GM21529 (cell line): ENCODE results near the gene C20orf204.

Experiments used
- ATAC-seq: cut with Tn5 transposase; IDR thresholded peaks from one replicate; pipeline ENCODE4 v1.9.1; 2021; ENCODE audit not compliant: unreplicated experiment

The C20orf204 gene

DNA sequence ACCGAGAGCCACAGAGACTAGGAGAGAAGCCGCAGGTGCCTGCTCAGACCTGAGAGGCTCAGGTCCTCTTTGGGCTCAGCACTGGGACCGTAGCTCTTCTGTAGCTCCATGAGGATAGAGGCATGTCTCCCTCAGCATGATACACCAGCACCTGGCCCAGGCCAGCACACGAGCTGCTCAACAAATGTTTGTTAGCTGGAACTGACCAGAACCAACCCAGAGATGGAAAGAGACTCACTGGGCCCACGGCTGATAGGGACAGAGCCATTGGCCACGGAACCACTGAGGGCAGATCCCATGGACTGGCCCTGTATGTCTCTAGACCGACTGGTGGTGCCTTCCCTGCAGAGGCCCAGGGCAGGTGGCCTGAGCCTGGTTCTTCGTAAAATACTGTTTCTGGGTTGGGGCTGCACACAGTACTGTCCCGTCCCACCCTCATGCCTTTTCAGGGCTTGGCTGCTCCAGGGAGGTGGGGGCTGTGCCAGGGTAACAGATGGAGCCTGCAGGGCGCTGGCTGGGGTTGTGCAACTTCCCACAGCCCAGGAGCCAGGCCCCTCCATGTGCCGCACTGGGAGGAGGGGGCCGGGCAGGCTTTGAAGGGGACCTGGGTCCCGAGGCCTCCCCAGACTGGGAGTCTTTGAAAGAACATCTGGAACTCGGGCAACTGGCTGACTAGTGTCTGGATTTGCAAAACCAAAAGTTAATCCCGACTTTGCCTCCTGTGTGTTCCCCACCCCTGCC is 5.2 kb downstream of the C20orf204 start:
- no peak for ATAC-seq

DNA sequence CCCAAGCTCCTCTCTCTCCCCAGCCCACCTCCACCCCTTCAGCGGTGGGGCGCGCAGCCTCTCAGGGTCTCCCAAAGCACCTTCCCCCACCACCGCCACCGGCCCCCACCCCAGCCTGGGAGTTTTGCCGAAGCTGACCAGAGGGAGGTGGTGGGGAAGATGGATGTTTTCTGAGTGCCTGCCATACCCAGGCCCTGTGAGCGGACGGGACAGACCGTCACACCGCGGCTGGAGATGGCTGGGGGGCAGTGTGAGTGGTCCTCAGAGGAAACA is 5.7 kb downstream of the C20orf204 start:
- no peak for ATAC-seq

DNA sequence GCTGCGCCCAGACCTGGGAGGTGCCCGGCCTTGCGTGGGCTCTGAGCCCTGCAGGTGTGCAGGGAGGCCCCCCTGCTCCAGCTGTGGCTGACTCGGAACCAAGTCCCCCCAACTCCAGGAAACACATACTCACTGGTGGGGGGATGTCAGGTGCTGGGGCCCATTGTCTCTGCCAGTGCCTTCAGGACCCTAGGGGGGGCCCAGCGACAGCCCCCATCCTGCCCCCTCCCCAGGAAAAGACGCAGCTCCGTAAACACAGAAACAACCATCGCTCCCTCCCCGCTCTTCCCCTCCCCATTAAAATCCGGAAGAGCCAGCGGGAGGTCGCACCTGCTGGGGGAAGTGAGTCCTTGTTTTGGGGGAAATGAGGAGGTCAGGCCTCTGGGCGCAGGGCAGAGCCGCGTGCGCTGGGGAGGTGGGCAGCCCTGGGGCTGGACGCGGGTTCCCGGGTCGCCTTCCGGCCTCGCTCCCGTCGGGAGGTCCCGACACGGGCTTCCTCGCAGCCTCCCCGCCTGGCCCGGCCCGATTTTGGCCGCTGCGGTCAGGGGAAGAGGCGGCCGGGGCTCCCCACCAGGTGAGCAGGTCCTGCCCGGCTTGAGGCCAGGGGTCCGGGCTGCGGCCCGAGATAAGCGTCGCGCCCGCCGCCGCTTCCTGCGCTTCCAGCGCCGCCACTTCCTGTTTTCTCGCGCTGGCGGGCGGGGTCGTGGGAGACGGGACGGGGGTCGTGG is 6.2 kb downstream of the C20orf204 start:
- ATAC-seq: no peak

DNA sequence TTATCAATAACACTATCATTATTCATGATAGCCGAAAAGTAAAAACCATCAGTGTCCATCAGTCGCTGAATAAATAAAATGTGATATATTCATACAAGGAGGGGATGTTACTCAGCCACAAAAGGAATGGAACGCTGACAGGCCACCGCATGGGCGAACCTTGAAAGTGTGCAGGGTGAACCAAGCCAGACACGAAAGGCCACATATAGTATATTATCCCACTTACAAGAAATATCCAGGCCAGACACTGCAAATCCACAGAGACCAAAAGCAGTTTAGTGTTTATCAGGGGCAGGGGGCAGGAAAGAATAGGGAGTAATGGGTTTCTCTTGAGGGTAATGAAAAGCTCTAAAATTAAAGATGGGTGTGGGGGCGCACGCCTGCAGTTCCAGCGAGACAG is 7.8 kb downstream of the C20orf204 start:
- no peak for ATAC-seq

DNA sequence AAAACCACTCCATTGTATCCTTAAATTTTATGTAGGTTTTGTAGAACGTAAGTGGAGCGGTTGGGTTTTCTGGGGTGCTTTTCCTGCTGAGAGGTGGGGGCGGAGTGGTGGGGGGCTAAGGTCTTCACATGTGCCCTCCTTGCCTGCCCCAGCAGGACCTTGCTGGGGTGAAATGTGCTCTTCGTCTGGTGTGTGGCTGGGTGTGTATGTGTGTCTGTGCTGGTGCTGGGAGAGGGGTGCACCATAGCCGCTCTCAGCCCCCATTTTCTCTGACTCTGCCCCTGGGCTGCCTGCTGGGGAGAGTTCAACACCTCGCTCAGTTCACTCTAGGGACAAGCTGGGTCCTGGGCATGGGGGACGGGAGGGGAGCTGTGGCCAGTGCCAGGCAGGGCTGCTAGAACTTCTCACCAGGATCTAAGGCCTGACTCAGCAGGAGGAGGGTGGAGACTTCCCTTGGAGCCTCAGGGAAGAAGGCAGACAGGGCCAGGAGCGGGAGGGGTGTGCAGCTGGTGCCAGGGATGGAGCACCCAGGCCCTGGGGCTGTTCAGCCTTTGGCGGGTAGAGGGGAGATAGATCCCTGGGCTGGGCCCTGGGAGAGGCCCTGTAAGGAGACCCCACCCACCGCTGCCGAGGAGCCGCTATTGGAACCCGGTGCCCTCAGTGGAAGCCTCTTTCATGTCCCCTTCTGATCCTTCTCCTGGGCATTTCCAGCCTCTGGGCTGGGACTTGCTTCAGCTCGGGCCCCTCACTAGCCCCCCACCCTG is 8.7 kb downstream of the C20orf204 start:
- no peak for ATAC-seq

DNA sequence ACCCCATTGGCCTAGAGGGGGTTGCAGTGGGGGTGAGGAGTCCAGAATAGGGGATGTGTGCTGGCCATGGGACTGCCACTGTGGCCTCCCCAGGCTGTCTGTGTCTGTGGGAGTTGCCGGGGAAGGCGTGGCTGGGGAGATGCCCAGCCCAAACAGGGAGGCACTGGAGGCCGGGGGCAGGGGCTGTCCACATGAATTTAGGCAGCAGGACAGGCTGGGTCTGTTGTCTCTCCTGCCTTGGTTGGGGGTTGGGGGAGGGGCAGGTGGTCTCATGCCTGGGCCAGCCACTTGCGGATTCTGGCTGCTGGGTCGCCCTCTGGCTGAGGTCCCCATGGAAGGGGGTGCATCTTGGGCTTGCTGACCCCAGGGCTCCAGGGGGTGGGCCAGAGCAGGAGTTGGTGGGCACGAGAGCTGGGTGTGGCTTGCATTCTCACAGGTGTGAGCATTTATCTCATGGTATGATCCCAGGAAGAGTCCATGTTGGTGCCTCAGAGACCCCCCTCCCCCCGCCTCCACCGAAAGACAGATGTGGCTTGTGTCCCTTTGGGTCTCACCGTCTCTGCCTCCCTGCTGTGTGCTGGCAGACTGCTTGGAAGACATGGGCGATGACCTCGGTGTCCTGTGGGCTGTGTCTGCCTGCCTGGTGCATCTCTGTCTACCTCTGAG is 9.5 kb downstream of the C20orf204 start:
- ATAC-seq: no peak

DNA sequence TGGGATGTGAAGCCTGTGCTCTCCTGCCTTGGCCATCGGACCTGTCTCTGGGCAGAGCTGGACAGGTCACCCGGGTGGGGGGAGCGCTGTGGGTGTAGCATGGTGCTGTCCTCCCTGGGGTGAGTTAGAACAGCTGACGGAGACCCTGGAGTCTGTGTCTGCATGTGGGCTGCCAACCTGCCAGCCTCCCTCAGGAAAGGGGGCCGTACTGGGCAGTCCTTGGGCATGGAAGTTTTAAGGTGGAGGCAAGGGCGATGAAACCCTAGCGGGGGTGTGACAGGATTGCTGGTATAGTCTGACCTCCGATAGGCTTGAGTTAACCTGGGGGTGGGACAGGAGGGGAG is 11.0 kb downstream of the C20orf204 start:
- no peak for ATAC-seq

DNA sequence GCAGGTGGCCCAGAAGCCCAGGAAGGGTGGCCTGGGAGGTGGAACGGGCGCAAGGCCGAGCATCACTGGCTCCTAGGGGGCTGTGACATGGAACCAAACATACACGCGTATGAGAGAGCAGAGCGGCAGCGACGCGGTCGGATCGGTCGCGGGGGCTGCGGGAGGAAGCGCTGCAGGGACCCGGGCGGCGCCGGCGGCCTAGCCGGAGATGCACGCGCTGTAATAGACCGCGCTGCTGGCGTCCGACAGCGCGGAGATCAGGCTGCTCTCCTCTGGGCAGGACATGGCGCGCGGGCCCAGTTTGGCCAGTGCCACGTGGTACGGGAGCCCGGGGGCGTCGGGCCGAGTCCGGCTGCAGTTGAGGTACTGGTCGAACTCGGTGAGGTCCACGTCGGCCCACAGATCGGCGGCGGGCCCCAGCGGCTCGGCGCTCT is 12.0 kb downstream of the C20orf204 start:
- ATAC-seq: no peak

DNA sequence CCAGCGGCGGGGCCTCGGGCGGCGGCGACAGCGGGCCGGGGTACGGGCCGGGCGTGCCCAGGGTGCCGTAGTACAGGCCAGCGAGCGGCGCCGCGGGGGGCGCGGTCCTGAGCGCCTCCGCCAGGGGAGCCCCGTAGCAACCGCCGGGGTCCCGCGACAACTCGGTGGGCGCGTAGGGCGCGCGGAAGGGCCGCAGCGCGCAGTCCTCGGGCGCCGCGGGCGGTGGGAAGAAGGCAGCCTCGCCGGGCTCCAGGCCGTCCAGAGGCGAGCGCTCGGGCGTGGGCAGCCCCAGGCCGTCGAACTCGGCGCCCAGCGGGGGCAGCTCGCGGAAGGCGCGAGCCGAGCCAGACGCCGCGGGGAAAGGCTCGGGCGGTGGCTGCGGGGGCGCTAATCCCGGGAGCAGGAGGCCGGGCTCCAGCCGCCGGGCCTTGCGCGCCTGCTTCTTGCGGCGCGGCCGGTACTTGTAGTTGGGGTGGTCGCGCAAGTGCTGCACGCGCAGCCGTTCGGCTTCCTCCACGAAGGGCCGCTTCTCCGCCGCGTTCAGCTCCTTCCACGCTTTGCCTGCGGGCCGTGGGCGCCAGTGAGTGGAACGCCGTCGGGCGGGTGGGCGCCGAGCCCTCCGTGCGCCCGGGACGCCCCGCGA is 12.5 kb downstream of the C20orf204 start:
- ATAC-seq: no peak

DNA sequence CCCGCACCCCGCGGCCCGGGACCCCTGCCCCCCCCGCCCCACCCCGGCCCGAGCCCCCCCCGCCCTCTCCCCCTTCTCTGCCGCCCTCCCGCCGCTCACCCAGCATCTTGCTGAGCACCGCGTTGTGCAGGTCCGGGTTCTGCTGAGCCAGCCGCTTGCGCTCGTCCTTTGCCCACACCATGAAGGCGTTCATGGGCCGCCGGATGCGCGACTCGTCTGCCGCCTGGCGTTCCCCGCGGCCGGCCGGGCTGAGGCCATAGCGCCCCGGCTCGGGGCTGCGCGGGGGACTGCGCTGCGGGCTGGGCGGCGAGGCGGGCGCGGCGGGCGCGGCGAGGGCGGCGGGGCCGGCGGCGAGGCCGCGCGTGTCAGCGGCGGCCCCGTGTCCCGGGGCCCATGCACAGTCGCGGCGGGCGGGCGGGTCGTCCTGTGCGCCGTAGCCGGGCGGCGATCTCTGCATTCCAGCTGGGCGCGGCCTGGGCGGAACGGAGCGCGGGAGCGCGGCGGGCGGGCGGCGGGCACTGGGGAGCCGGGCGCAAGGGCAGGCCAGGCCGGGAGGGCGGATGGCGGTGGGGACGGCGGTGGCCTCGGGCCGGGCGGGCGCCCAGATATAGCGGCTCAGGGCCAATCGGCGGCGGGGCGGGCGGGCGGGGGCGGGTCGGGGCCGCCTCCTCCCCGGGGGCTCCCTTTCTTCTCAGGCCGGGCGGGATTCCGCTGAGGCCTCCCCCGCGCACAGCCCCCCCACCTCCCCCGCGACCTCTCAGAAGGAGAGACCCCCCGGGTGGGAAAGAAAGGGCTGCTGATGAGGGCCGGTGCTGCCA is 13.3 kb downstream of the C20orf204 start, which contains the start of gene SOX18:
TSS of gene SOX18 (minus strand) at position 580 of the 818 bp plus-strand sequence. CDS start at position 457, 123 bp downstream.
- ATAC-seq: no peak

DNA sequence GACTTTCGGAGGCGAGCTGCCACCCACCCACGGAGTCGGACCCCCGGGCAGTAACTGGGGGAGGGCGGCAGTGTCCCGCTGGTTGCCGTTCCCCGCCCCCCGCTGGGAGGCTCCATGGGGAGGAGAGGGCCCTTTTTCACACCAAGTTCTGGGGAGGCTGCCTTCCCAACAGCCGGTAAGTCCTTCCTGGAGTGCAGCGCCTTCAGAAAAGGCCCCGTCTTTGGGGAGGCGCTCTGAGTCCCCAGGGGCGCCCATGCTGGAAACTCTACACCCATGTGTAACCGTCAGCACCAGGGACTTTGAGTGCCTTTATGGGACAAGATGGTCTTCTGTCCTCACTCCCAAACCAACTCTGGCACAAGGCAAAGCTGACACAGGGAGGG is 13.9 kb downstream of the C20orf204 start:
- no peak for ATAC-seq

DNA sequence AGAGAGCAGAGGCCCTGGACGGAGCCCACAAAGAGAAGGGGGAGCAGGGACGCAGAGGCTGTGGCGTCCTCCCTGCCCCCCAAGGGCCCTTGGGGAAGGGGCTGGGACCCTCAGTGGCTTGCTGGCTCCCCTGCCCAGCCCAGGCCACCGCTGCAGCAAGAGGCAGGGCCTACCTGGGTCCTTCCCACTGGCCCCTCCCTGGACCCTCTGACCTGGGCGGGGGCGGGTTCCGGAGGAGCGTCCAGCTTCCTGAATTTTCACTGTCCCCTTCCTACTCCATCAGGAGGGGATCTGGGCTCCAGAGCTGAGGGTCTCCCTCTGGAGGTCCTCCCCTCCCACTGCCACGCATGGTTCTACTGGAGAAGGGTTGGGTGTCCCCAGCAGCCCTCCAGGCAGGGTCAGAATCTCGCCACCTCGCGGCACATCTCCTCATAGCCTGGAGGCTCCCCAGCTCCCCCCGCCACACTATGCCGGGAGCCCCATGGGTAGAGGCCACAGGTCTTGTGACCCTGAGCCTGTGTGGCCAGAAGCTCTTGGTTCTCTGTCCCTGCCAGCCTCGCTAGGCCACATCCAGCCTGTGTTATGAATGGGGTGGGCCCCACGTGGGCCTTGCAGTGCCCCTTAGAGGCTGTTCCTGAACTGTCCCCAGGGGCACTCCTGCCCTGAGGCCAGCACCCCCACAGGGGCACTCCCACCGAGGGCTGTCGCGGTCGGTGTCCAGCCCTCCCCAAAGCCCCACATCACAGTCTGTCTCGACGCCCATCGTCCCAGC is 14.5 kb downstream of the C20orf204 start:
- no peak for ATAC-seq

DNA sequence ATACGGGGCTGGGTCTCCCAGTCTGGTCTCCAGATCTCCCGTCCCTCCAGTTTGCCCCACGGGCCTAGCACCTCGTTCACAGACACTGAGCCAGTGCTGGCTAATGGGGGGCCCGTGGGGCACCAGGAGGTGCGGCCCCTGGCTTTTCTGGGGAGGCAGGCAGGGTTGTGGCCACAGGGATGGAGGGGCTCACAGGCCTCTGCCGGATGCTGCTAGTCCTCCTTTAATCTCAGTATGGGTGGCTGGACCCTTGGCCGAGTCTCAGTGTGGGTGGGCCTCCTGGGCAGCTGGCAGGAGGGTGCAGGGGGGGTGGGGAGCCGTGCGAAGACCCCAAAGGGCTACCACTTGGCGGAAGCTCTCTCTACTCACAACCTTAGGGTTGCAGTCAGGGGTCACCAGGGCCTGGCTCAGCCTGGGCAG is 15.1 kb downstream of the C20orf204 start:
- no peak for ATAC-seq

DNA sequence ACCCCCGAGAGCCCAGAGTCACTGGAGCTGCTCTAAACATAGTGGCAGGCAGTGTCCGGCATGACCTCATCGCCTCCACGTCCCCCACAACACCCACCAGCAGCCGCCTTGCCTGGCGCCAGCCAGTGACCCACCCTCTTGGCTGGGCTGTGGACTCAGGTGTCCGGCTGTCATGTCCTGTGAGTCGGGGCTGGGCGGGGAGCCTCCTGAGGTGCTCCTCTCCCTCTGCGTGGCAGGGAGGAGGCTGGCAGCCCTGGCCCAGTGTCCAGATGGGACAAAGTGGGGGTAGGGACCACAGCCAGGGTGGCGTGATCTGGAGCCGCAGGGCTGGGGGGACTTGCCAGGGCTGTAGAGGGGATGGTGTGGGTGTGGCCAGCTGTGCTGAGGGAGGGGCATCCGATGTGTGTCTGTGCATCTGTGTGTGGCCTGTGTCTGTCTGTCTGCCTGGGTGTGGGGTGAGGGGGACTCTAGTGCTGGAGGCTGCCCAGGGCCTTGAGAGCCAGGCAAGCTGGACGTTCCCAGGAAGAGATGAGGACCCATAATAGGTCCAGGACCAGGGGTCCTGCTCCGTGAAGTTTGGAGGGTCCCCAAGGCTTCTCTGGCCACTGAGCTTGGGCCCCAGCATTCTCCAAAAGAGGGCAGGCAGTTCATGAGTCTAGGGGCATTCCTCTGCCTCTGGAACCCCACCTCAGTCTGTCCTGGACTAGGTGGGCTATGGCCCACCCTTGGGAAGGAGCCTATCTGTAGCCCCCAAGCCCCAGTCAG is 15.8 kb downstream of the C20orf204 start:
- ATAC-seq: no peak

DNA sequence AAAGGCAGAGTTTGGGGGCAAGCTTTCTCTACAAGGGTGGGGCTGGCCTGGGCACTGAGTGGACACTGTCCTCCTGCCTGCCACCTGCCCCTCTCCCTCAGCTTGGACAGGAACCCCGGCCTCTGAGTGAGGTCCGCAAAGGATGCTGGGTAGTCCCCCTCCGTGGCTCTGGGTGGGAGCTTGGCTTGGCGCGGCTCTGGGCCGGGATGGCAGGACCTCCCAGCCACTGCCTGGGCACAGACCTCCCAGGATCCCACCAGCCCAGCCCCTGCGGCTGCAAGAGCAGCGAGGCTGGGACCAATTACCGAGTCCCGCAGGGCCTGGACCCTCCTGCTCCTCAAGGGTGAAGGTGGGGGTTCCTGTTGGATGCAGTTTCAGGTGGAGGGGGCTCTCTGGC is 16.3 kb downstream of the C20orf204 start:
- ATAC-seq: no peak

DNA sequence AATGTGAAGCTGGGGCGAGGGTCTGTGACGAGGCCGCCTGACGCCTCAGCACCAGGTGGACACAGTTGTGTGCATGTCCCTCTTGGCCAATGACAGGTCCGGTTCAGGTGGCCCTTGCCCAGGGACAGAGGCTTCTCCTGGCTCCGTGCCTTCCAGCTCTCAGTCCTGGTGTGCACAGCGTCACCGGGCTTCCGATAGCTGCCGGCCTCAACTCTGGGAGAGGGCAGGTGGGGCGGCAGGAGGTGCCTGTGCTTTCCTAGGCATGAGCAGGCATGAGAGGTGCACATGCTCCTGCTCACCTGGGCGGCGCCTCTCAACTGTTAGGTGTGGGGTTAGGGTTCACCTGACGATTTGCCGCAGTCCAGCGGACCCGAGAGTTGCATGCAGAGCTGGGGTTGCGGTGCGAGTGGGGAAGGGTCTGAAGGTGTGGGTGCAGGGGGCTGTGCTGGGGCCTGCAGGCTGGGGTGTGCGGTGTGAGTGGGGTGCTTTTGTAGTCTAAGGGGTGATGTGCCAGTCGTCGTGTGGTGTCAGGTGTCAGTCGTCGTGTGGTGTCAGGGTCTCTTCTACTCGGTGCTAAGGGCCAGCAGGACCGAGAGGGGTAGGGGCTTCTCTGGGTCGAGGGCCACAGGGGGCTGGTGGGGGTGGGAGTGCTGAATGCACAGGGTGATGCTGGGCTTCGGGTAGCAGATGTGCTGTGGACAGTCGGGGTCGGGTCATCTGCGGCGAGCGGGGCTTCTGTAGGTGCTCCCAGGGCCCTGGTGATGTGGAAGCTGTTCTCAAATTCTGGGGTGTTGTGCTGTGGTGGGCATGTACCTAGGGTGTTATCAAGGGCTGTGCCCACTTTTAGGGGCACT is 17.2 kb downstream of the C20orf204 start:
- ATAC-seq: no peak

DNA sequence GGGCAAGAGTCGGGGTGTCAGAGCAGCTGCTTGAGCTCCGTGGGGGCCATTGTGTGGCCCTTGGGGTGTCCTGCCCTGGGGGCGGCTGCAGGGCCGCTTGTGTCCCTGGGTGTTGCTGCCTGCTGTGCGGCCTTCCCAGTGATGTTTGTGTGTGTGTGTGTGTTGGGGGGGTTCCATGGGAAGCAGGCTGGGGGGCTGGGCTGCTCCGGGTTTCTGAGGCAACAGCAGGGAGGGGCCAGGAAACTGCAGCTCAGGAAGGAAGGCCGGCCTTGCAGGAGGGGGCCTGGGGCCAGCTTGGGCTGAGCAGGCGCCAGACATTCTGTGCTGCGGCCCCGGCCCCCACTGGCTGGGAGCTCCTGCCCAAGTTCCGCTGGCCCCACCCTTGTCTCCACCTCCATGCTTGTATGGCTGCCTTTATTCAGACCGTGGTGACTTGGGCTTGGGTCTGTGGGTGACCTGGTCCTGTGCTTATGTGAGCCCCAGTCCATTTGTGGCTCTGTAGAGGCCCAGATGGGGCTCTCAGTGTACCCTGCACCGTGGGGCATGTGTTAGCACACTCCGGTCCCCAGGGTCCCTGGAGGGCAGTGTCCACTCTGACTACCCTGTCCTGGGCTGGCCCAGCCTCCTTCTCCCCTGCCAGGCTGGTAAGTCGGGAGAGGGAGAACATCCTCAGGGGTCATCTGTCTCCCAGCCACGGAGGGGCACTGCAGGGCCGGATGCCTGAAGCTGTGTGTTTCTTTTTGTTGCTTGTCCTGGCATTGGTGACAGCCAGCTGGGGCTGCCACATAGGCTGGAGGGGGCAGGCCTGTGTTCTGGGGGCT is 18.1 kb downstream of the C20orf204 start:
- ATAC-seq: no peak
